DMS53 treated with DMSO at 0.1 percent for 48 hours (cell line): Measurements from ENCODE around the gene ARSJ.
"Not testable (repeated sequence)": the region's sequence is repeated elsewhere in the genome, so short reads cannot be mapped to it uniquely, and the experiment has no call there.

Source experiments
- DNase-seq: peaks from one replicate; lab custom pipeline; 2025; ENCODE audit not compliant: unreplicated experiment; lab: John Stamatoyannopoulos, UW

ARSJ gene

GRCh38 chr4:113959539-113959937 is 19.9 kb downstream of the ARSJ start:
- DNase-seq = no peak

GRCh38 chr4:113958766-113959538 is 20.5 kb downstream of the ARSJ start:
- peak; percentile 92 for DNase-seq

DNA sequence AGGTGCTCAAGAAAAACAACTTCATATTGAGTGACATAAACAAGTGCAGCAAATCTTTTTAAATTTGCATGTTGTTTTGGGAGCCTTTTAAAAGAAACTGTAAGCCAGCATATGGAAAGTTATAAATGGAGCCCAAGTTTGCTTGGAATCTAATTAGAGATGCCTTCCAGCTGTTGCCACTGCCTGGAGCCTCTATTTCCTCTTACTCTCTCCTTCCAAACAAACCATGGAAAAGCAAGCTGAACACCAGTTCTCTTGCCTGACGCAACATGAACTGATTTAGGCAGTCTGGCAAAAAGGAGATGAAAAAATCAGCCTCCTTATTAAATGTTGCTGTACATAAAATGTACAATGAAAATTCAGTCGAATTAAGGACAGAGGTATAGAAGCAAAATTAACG is 21.5 kb downstream of the ARSJ start:
- peak; percentile 7 for DNase-seq

- DNase-seq = no peak
Measured at GRCh38 chr4:113955948-113956347, 23.5 kb downstream of the ARSJ start.

GRCh38 chr4:113955411-113955810 is 24.0 kb downstream of the ARSJ start:
- no peak for DNase-seq

GRCh38 chr4:113953888-113954287 is 25.6 kb downstream of the ARSJ start:
- DNase-seq = no peak

DNA sequence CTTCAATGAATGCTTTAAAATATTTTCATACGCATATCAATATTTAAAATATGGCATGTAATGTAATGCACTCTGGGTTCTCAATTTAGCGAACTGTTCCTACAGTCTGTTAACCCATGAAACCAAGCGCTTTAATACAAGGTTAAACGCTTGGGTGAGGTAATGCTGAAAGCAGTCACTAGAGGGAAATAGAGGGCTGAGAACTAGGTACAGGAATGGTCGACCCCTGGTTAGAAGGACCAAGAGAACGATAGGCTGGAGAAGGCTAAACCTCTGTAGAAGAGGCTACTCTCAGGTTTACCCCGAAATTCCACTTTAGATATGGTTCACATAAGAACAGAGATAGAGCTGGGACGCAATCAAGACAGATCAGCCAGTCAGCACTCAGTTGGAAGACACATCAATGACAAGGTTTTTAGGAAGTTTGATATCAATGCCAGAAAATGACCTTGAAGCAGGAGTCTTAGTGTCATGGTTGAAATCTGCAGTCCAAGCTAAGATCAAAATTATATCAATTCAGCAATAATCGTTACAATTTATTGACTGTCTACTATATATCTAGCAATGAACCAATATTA is 26.9 kb downstream of the ARSJ start:
- DNase-seq = no peak

GRCh38 chr4:113951263-113951662 is 28.2 kb downstream of the ARSJ start:
- DNase-seq = no peak

DNA sequence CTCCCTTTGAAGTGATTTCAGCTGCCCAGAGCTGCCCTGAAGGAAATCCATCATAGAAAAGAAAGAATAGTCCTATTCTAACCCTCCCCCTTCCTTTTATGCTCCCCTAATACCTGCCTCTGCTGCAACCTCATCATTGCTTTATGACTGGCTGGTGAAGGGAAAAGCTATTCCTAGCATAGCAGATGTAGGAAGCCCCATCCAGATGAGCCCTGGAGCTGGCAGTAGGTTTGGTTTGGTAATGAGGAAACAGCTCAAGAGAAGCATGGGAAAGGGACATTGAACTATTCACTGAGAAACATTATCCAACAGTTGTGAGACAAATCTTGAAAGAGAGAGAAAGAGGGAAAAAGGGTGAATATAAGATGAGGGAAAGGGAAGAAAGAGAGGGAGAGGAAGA is 29.2 kb downstream of the ARSJ start:
- no peak for DNase-seq

DNA sequence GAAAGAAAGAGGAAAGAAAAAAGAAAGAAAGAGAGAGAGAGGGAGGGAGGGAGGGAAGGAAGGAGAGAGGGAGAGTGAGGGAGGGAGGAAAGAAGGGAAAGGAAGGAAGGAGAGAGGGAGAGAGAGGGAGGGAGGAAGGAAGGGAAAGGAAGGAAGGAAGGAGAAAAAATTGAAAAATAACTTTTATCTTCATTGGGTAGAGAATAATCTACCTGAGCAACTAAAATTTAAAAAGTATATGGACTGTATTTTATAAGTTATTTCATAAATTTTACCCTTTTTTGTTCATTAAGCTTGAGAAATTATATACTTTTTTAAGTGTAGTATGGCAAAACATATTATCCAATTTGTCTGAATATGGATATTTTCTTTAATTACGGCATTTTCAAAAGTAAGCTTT is 32.0 kb downstream of the ARSJ start:
- no peak for DNase-seq

DNA sequence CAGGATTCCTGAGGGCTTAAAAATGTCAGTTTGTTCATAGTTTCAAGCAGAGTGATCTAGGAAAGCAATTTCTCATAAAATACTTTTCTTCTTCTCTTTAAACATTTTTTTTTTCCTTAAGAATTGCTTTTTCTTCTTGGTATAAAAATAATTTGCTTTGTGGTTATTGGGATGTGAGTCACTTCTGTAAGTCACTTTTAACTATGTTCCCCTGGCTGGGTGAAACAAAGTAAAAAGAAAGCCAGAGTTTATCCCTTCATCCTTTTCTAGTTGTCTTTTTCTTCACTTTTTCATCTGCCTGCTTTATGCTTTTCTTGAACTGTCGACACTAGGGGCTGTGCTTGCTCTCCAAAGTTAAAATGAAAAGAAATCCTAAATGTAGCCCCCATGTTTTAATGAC is 33.5 kb downstream of the ARSJ start:
- no peak for DNase-seq

- DNase-seq = no peak
Measured at GRCh38 chr4:113943863-113944262, 35.6 kb downstream of the ARSJ start.

GRCh38 chr4:113943085-113943484 is 36.4 kb downstream of the ARSJ start:
- DNase-seq = no peak

GRCh38 chr4:113941836-113942235 is 37.6 kb downstream of the ARSJ start:
- peak; percentile 14 for DNase-seq

DNA sequence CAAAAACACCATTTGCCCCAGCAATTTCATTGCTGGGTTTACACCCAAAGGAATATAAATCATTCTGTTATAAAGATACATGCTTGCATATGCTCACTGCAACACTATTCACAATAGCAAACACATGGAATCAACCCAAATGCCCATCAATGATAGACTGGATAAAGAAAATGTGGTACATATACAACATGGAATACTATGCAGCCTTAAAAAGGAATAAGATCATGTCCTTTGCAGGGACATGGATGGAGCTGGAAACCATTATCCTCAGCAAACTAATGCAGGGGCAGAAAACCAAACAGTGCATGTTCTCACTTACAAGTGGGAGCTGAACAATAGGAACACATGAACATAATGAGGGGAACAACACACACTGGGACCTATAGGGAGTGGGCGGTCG is 39.3 kb downstream of the ARSJ start:
- not testable (repeated sequence) for DNase-seq

DNA sequence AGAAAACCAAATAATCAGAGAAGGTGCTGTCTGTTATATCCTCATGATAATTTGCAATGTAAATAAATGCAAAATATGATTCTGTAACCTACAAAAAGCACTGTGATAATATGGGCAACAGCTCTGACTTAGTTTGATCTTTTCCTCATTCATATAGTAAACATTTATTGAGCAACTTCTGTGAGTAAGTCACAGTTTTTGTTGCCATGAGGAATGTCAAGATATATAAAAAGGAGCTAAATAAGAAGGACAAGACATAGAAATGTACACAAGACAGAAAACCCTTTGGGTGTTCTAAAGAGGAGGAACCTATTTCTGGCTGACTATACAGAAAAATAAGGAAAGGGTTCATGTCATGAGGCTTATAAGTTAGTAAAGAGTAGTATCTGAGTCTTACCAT is 44.3 kb downstream of the ARSJ start:
- no peak for DNase-seq

GRCh38 chr4:113924706-113925105 is 54.7 kb downstream of the ARSJ start:
- DNase-seq = not testable (repeated sequence)

- no peak for DNase-seq
Measured at GRCh38 chr4:113921089-113921794, 58.2 kb downstream of the ARSJ start.

- no peak for DNase-seq
Measured at GRCh38 chr4:113919611-113920010, 59.8 kb downstream of the ARSJ start.

DNA sequence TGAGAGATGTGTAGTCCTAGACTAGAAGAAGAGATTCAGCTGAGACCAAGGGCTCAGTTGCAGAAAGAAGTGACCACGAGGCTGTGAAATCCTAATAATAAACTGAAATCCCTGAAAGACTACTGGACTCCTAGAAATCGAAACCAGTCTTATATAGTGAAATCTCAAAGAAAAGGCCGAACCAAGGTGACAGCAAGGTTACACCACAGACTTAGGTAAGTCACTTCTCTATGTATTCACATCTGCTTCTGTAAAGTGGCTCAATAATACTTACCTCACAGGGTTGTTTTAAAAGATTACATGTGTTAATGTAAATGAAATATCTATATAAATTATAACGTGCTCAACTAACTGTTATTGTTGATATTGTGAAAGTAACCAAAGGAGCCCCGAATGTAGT is 60.3 kb downstream of the ARSJ start:
- no peak for DNase-seq

GRCh38 chr4:113908829-113909228 is 70.6 kb downstream of the ARSJ start:
- DNase-seq = no peak

- no peak for DNase-seq
Measured at GRCh38 chr4:113907559-113907958, 71.9 kb downstream of the ARSJ start.
